NCI-H345 (cell line): ENCODE results near the gene ST6GALNAC4.
A peak's percentile ranks its signal among the peaks of the same experiment; 100 is the strongest.
"Not testable (repeated sequence)": the region's sequence is repeated elsewhere in the genome, so short reads cannot be mapped to it uniquely, and the experiment has no call there.

Experiments
- DNase-seq: peaks from one replicate; lab custom pipeline; 2025; lab: John Stamatoyannopoulos, UW

ST6GALNAC4 gene

GRCh38 chr9:127870153-127870491 lies 46.7 kb downstream of the ST6GALNAC4 start:
- not testable (repeated sequence) for DNase-seq

DNA sequence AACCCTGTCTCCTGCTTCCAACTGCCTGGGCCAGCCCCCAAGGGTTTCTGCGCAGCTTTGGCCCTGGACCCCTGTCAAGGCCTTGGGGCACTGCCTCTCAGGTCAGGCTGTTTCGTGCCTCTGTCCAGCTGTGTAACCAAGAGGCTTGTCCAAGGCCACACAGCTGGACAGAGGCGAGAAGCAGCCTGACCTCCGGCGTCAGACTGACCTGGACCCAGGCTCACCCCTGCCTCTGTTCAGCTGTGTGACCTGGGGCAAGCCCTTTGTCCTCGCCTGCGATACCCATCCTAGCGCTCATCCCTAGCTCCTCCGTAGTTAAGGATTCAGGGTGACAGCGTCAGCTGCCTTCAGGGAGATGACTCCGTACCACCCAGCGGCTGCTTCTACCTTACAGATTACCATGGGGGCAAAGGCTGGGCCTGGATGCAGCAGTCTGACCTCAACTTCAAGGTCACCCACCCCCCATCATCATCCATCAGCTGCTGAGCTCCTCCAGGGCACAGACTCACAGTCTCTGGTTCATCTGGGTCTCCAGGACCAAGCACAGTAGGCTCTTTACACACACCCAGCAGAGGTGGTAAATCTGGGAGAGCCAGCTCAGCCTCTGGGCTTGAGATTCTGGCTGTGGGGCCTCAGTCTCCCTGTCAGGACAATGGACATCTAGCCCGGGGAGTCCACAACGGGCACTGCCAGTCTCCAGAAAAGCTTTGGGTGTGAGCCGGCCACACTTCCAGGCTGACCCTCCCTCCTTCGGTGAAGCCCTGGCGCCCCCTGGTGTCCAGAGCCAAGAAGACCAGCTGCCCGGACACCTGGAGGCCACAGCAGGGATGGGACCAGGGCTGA lies 47.3 kb downstream of the ST6GALNAC4 start:
- DNase-seq = peak; percentile 69

- DNase-seq = no peak
Observed at GRCh38 chr9:127868278-127868902, 48.5 kb downstream of the ST6GALNAC4 start.

DNA sequence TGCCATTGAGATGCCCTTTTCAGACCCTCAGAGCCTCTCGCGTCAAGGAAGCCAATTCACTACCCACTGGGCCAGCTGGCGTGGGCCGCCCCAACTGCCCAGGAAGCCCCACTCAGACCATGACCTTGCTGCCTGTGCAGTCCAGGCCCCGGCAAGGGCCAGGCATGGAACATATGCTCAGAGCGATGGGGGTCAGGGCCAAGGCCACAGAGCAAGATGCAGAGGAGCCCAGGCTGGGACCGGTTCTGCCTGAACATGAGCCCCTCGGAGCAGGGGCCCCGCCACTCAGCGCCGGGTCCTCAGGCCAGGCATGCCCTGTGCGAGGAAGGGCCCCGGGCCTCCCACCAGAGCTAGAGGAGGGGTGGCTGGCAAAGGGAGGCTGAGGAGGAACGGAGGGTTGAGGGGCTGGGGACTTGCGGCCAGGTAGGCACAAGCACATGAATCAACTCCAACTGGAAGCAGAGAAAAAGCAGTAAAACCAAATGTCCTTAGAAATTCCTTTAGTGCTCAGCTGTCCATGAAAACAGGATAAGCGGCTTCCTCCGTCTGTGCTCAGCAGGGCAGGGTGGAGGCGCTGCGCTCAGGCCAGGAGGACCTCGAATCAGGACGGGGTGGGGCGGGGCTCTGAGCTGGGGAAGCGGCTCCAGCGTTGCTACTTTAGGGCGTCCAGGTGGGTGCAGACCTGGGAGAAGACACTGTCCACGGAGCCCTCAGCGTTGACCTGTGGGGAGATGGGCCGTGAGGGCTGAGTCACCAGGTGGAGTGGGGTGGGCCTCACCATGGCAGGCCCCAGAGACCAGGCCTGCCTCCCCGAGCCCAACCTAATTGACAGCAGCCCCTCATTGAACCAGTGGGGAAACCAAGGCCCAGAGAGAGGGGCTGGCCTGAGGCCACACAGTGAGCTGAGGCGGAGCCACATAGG lies 49.2 kb downstream of the ST6GALNAC4 start:
- DNase-seq = no peak

DNA sequence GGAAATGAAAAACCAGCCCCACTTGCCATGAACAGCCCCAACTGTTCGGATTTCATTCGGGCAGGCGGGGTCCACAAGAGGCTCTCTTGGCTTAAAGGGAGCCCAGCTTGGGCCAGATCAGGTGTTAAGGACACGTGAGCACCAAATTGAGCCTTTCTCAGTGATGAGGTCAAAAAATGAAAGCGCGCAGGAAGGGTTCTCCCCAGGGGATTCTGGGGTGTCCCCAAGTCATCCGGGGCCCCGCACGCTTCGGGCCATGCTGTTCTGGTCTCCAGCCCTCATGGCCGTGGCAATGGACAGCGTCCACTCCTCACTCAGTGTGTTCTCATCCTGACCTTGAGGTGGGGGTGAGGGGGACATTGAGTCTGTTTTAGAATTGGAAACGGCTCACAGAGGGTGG lies 50.3 kb downstream of the ST6GALNAC4 start:
- no peak for DNase-seq

GRCh38 chr9:127865645-127866464 lies 51.0 kb downstream of the ST6GALNAC4 start:
- DNase-seq = no peak

- no peak for DNase-seq
Observed at GRCh38 chr9:127863191-127863621, 53.6 kb downstream of the ST6GALNAC4 start.

DNA sequence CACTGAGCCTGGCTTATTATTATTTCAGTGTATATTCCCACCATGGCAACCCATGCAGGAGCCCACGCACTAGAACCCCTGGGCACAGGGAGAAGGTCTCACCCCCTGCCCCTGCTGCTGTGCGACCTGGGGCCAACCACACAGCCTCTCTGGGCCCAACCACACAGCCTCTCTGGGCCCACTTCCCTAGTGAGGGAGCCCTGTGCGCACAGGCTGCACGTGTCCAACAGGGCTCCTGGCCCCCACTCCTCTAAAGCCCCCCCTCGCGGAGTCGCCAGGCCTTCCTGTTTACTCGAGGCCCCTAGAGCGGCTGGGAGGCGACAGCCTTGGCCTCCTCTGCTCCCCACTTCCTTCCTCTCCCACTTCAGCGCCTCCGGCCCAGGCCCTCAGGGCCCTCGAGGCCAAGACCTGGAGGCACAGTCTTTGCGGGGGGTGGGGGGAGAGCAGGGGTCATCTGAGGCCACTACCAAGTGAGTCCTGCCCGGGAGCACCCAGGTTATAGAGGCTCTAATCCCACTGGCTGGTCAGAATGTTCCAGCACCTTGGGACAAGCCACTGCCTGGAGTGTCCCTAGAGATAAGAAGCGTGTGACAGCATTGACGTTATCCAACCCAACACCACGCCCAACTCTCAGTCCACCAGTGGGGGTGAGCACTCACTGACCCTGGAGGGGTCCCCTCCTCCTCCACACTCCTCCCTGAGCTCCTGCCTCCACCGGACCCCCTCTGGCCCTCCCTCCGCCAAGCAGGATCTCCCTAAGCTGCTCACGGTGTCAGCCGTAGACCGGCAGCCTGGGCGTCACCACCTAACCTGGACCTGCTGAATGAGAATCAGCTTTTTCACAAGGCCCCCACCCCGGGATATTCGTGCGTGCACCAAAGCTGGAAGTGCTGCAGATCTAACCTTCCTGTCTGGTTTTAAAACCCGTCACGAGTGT lies 54.5 kb downstream of the ST6GALNAC4 start:
- no peak for DNase-seq

DNA sequence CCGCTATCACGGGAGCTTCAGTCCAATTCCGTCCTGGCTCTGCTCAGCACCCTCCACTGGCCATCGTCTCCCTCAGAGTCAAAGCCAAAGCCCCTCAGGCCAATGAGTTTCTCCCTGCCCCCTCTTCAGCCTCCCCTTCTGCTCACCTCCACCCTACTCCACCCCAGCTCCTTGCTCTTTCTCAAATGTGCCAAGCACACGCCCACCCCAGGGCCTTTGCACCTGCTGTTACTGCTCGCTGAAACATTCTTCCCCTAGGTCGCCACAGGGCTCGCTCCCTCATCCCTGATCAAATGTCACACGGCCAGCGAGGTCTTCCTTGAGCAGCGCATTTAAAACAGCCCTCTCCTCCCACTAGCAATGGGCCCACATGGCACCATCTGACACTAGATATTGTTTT lies 56.1 kb downstream of the ST6GALNAC4 start:
- no peak for DNase-seq

GRCh38 chr9:127860260-127860659 lies 56.6 kb downstream of the ST6GALNAC4 start:
- no peak for DNase-seq

DNA sequence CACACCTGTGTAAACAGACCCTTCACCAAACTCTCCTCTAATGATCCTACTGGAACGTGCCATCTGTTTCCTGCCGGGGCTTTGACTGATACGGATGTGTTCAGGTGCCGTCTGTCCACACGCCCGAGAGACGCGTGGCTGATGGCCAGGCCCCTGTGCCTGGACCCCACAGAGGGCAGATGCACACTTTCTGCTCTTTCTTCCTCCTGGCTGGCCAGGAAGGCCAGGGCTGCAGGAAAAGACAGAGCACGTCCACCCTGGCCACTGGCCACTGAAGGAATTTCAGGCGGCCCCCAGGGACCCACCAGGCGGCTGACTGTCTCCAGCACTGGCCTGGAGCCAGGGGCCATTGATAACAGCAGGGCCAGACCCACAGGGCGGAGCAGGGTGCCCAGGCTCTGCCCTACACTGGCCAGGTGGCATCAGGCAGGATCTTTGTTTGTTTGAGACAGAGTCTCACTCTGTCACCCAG lies 58.8 kb downstream of the ST6GALNAC4 start:
- DNase-seq = peak; percentile 8
